Measurements from ENCODE around the gene LAMA2. TPM values are rescaled to one million over a fixed set of nuclear protein-coding genes. Genes with fewer than 3 reads are reported as not detected.

The LAMA2 gene
- total and polyA plus RNA-seq, 2 of the 8 experiments (the other 6 are each of a cell fraction or from before 2014, with no cell fraction given) = 1.3 to 3.8 TPM

- TF ChIP-seq, protein P1, sequence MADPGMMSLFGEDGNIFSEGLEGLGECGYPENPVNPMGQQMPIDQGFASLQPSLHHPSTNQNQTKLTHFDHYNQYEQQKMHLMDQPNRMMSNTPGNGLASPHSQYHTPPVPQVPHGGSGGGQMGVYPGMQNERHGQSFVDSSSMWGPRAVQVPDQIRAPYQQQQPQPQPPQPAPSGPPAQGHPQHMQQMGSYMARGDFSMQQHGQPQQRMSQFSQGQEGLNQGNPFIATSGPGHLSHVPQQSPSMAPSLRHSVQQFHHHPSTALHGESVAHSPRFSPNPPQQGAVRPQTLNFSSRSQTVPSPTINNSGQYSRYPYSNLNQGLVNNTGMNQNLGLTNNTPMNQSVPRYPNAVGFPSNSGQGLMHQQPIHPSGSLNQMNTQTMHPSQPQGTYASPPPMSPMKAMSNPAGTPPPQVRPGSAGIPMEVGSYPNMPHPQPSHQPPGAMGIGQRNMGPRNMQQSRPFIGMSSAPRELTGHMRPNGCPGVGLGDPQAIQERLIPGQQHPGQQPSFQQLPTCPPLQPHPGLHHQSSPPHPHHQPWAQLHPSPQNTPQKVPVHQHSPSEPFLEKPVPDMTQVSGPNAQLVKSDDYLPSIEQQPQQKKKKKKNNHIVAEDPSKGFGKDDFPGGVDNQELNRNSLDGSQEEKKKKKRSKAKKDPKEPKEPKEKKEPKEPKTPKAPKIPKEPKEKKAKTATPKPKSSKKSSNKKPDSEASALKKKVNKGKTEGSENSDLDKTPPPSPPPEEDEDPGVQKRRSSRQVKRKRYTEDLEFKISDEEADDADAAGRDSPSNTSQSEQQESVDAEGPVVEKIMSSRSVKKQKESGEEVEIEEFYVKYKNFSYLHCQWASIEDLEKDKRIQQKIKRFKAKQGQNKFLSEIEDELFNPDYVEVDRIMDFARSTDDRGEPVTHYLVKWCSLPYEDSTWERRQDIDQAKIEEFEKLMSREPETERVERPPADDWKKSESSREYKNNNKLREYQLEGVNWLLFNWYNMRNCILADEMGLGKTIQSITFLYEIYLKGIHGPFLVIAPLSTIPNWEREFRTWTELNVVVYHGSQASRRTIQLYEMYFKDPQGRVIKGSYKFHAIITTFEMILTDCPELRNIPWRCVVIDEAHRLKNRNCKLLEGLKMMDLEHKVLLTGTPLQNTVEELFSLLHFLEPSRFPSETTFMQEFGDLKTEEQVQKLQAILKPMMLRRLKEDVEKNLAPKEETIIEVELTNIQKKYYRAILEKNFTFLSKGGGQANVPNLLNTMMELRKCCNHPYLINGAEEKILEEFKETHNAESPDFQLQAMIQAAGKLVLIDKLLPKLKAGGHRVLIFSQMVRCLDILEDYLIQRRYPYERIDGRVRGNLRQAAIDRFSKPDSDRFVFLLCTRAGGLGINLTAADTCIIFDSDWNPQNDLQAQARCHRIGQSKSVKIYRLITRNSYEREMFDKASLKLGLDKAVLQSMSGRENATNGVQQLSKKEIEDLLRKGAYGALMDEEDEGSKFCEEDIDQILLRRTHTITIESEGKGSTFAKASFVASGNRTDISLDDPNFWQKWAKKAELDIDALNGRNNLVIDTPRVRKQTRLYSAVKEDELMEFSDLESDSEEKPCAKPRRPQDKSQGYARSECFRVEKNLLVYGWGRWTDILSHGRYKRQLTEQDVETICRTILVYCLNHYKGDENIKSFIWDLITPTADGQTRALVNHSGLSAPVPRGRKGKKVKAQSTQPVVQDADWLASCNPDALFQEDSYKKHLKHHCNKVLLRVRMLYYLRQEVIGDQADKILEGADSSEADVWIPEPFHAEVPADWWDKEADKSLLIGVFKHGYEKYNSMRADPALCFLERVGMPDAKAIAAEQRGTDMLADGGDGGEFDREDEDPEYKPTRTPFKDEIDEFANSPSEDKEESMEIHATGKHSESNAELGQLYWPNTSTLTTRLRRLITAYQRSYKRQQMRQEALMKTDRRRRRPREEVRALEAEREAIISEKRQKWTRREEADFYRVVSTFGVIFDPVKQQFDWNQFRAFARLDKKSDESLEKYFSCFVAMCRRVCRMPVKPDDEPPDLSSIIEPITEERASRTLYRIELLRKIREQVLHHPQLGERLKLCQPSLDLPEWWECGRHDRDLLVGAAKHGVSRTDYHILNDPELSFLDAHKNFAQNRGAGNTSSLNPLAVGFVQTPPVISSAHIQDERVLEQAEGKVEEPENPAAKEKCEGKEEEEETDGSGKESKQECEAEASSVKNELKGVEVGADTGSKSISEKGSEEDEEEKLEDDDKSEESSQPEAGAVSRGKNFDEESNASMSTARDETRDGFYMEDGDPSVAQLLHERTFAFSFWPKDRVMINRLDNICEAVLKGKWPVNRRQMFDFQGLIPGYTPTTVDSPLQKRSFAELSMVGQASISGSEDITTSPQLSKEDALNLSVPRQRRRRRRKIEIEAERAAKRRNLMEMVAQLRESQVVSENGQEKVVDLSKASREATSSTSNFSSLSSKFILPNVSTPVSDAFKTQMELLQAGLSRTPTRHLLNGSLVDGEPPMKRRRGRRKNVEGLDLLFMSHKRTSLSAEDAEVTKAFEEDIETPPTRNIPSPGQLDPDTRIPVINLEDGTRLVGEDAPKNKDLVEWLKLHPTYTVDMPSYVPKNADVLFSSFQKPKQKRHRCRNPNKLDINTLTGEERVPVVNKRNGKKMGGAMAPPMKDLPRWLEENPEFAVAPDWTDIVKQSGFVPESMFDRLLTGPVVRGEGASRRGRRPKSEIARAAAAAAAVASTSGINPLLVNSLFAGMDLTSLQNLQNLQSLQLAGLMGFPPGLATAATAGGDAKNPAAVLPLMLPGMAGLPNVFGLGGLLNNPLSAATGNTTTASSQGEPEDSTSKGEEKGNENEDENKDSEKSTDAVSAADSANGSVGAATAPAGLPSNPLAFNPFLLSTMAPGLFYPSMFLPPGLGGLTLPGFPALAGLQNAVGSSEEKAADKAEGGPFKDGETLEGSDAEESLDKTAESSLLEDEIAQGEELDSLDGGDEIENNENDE (IDR thresholded peaks at IDR 0.05; ENCODE audit: insufficient replicate concordance, low read length) = no peak
- no peak for TF ChIP-seq RXRA (IDR thresholded peaks at IDR 0.05; ENCODE audit: insufficient read depth, low read depth, low read length)
- TF ChIP-seq FOSL1 (IDR thresholded peaks at IDR 0.05; ENCODE audit: insufficient read depth, low read depth, low read length) = no peak
- no peak for TF ChIP-seq KDM4A (IDR thresholded peaks at IDR 0.05; ENCODE audit: low read depth, low read length, severe bottlenecking)
- no peak for TF ChIP-seq KDM5A (IDR thresholded peaks at IDR 0.05; ENCODE audit: low read length)
- TF ChIP-seq CBX5 (IDR thresholded peaks at IDR 0.05; ENCODE audit: low read depth, low read length) = no peak
- TF ChIP-seq, protein P2, sequence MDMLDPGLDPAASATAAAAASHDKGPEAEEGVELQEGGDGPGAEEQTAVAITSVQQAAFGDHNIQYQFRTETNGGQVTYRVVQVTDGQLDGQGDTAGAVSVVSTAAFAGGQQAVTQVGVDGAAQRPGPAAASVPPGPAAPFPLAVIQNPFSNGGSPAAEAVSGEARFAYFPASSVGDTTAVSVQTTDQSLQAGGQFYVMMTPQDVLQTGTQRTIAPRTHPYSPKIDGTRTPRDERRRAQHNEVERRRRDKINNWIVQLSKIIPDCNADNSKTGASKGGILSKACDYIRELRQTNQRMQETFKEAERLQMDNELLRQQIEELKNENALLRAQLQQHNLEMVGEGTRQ (IDR thresholded peaks at IDR 0.05; ENCODE audit: low read length) = no peak
- no peak for TF ChIP-seq BCL11A (IDR thresholded peaks at IDR 0.05; ENCODE audit: low read depth in 2 of 2, low read length in 2 of 2)
- TF ChIP-seq CBX8 (IDR thresholded peaks at IDR 0.05; ENCODE audit: borderline replicate concordance, low read depth, low read length) = no peak
Observed at GRCh38 chr6:129120856-129121638, 238.1 kb downstream of the LAMA2 start (continued).
